ENCODE measurements around the gene GPR132. TPM values are rescaled to one million over a fixed set of nuclear protein-coding genes. Genes with fewer than 3 reads are reported as not detected.

The GPR132 gene
- total RNA-seq, 1 donor from 2014 or later = 0.29 TPM

- TF ChIP-seq CTCF (conservative IDR thresholded peaks at IDR 0.05; ENCODE audit: low read depth, low read length) = no peak
- DNase-seq (ENCODE audit: low read depth) = no peak
- H3K4me3 ChIP-seq (ENCODE audit: low read depth, low read length) = no peak overlapping the region
These were observed 7.9 kb upstream of the GPR132 start for GRCh38 chr14:105072892-105073719.

- TF ChIP-seq CTCF (conservative IDR thresholded peaks at IDR 0.05; ENCODE audit: low read depth, low read length) = no peak
- H3K4me3 ChIP-seq (ENCODE audit: low read depth, low read length) = no peak overlapping the region
- DNase-seq (ENCODE audit: low read depth) = no peak
These were observed 7.2 kb upstream of the GPR132 start for GRCh38 chr14:105072381-105072861.

GRCh38 chr14:105071942-105072341 is 6.7 kb upstream of the GPR132 start:
- H3K4me3 ChIP-seq (ENCODE audit: low read depth, low read length) = no peak overlapping the region
- DNase-seq (ENCODE audit: low read depth) = no peak
- TF ChIP-seq CTCF (conservative IDR thresholded peaks at IDR 0.05; ENCODE audit: low read depth, low read length) = no peak

GRCh38 chr14:105071326-105071725 is 6.1 kb upstream of the GPR132 start:
- no peak overlapping the region for H3K4me3 ChIP-seq (ENCODE audit: low read depth, low read length)
- TF ChIP-seq CTCF (conservative IDR thresholded peaks at IDR 0.05; ENCODE audit: low read depth, low read length) = no peak
- DNase-seq (ENCODE audit: low read depth) = no peak

GRCh38 chr14:105070760-105071137 is 5.5 kb upstream of the GPR132 start:
- TF ChIP-seq CTCF (conservative IDR thresholded peaks at IDR 0.05; ENCODE audit: low read depth, low read length) = no peak
- H3K4me3 ChIP-seq (ENCODE audit: low read depth, low read length) = no peak overlapping the region
- no peak for DNase-seq (ENCODE audit: low read depth)

GRCh38 chr14:105069871-105070759 is 4.9 kb upstream of the GPR132 start:
- no peak overlapping the region for H3K4me3 ChIP-seq (ENCODE audit: low read depth, low read length)
- TF ChIP-seq CTCF (conservative IDR thresholded peaks at IDR 0.05; ENCODE audit: low read depth, low read length) = no peak
- no peak for DNase-seq (ENCODE audit: low read depth)

Data from epithelial cell of proximal tubule (primary cell).